Mucosa of descending colon (tissue), 3 donors: ENCODE data around the gene TICRR. TPM values are rescaled to one million over a fixed set of nuclear protein-coding genes. Genes with fewer than 3 reads are reported as not detected.

Experiments used
- ATAC-seq: fragments of 200-7000 bp; cut with Tn5 transposase; one replicate; pipeline ENCODE4 v1.9.1; 2020; ENCODE audit warnings: mild to moderate bottlenecking, moderate library complexity
- DNase-seq, 3 donors: peaks; one replicate each; pipeline ENCODE4 v3.0.0-alpha.2; 2020
- H3K36me3 ChIP-seq: fragments of 200-600 bp; one replicate; pipeline ENCODE4 v1.8.0; 2021; ENCODE audit warnings: low read depth, mild to moderate bottlenecking
- H3K4me1 ChIP-seq: fragments of 200-600 bp; one replicate; pipeline ENCODE4 v1.8.0; 2021; ENCODE audit warnings: low read depth, mild to moderate bottlenecking
- H3K4me3 ChIP-seq: fragments of 200-600 bp; one replicate; pipeline ENCODE4 v1.8.0; 2021; ENCODE audit warnings: mild to moderate bottlenecking
- H3K9me3 ChIP-seq: fragments of 200-600 bp; one replicate; pipeline ENCODE4 v1.8.0; 2021; ENCODE audit warnings: mild to moderate bottlenecking
- intact Hi-C, 2 donors: fragments of 100-400 bp; cut with DNase I in 1 of 2; cut with micrococcal nuclease in 1 of 2; formaldehyde crosslinking; loops; one replicate each; pipeline versions ENCODE4 v1.11.0 to v1.11.1; 2022; cut with DNase I, micrococcal nuclease
- total RNA-seq, 3 donors: library from RNA; stranded (reverse); fragmentation: NEBNext Ultra II Directional in 2 of 3; extraction: Animal tissue kit (Norgen Biotek cat#: 25700) in 2 of 3; gene quantifications; one replicate each; pipeline versions ENCODE4 v1.2.1 to v1.2.4, GENCODE V29; 2021 to 2023
- TF ChIP-seq, protein P1 (sequence below): fragments of 200-600 bp; IDR thresholded peaks from one replicate; pipeline ENCODE4 v1.8.0; 2022; ENCODE audit warnings: antibody characterized with exemption, mild to moderate bottlenecking
- donor health status: DM: no; HTN: no; CAD: no; lungs with moderate emphysema.
- donor health status: DM: no; HTN: no; CAD: no.
- donor health status: DM: no; HTN: yes; CAD: no.

The TICRR gene
- total RNA-seq, 3 donors from 2014 or later = 1.0 to 4.4 (median 1.6) TPM

DNA sequence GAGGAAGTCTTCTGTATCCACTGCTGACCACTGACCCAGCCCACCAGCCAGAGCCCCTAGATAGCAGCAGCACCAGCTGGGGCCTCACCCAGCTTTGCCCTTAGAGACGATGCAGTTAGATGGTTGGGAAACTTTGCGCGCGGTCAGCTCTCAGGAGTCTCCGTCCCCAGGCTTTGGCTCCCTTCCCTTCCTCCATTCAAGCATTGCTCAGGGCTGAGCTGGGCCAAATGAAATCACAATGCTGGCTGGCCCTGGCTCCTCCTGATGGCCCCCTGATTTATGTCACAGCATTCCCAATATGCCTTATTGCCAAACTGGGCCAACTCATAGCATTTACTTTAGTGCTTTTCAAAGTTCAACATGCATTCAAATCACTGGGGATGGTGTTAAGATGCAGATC, 44.3 kb upstream of the TICRR start:
- intact Hi-C loops = no loop called here
- H3K4me3 ChIP-seq = no peak overlapping the region
- no peak for DNase-seq
- no peaks in the 10 kb centered on the region for H3K36me3 ChIP-seq
- H3K4me1 ChIP-seq = no peaks in the 10 kb centered on the region
- TF ChIP-seq, protein P1, sequence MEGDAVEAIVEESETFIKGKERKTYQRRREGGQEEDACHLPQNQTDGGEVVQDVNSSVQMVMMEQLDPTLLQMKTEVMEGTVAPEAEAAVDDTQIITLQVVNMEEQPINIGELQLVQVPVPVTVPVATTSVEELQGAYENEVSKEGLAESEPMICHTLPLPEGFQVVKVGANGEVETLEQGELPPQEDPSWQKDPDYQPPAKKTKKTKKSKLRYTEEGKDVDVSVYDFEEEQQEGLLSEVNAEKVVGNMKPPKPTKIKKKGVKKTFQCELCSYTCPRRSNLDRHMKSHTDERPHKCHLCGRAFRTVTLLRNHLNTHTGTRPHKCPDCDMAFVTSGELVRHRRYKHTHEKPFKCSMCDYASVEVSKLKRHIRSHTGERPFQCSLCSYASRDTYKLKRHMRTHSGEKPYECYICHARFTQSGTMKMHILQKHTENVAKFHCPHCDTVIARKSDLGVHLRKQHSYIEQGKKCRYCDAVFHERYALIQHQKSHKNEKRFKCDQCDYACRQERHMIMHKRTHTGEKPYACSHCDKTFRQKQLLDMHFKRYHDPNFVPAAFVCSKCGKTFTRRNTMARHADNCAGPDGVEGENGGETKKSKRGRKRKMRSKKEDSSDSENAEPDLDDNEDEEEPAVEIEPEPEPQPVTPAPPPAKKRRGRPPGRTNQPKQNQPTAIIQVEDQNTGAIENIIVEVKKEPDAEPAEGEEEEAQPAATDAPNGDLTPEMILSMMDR = no peak
- ATAC-seq = no peak
- no peaks in the 10 kb centered on the region for H3K9me3 ChIP-seq

DNA sequence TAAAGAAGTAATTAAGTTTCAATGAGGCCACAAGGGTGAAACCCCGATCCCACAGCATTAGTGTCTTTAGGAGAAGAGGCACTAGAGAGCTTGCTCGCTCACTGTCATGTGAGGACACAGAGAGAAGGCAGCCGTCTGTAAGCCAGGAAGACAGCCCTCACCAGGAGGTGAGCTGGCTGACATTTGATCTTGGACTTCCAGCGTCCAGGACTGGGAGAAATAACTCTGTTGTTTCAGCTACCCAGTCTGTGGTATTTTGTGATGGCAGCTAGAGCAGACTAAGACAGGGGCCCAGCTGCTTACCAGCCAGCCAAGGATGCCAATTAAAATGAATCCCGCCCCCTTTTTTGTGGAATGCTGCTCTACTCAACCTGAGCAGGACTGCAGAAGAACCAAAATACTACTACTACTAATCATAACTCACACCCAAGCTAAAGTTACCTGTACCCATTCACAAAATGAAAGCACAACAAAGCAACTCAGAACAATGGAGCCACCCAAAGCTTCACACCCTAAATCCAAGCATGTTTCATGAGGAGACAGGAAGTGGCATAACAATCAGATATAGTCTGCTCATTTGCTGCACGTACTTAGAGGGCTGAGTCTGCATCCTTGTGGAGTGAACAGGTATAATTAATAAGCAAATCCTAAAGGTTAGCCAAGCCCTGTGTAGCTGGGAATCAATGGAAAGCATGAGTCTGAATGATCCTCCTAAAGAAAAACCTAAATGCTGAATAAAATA, 43.3 kb upstream of the TICRR start:
- TF ChIP-seq, protein P1 = no peak
- Histone ChIP-seq H3K9me3 (no peaks in the 10 kb centered on the region), H3K4me1 (no peaks in the 10 kb centered on the region), H3K4me3 (no peak overlapping the region), H3K36me3 (no peaks in the 10 kb centered on the region)
- no peak for DNase-seq
- intact Hi-C loops = no loop called here
- ATAC-seq = no peak

DNA sequence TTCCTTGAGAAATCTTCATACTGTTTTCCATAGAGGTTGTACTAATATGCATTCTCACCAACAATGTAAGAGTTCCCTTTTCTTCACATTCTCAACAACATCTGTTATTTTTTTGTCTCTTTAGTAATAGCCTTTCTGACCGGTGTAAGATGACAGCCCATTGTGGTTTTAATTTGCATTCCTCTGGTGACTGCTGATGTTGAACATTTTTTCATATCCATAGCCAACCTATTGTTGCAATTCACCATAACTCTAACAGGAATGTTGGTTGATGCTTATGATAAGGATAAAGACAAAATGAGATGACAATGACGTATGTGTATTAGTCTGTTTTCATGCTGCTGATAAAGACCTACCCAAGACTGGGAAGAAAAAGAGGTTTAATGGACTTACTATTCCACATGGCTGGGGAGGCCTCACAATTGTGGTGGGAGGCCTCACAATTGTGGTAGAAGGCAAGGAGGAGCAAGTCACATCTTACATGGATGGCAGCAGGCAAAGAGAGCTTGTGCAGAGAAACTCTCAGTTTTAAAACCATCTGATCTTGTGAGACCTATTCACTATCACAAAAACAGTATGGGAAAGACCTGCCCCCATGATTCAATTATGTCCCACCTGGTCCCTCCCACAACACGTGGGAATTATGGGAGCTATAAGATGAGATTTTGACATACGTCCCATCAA, 41.3 kb upstream of the TICRR start:
- ATAC-seq = no peak
- Histone ChIP-seq H3K4me3 (no peak overlapping the region), H3K9me3 (peaks cover 9% of the 10 kb centered on the region), H3K4me1 (no peaks in the 10 kb centered on the region), H3K36me3 (no peaks in the 10 kb centered on the region)
- intact Hi-C loops = no loop called here
- TF ChIP-seq, protein P1 = no peak
- no peak for DNase-seq

DNA sequence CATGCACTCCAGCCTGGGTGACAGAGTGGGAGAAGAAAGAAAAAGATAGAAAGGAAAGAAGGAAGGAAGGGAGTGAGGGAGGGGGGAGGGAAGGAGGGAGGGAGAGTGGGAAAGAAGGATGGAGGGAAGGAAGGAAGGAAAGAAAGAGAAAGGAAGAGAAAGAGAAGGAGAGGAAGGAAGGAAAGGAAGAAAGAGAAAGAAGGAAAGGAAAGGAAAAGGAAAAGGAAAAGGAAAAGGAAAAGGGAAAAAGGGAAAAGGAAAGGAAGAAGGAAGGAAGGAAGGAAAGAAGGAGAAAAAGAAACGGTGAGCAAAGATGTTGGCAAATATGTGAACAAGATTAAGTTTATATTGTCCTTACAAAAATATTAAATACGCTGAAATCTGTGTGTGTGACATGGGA, 36.2 kb upstream of the TICRR start:
- intact Hi-C loops = no loop called here
- DNase-seq (no peak), ATAC-seq (no peak)
- peaks cover 9% of the 10 kb centered on the region for H3K9me3 ChIP-seq
- H3K36me3 ChIP-seq = no peaks in the 10 kb centered on the region
- TF ChIP-seq, protein P1 = no peak
- H3K4me3 ChIP-seq = no peak overlapping the region
- H3K4me1 ChIP-seq = no peaks in the 10 kb centered on the region

DNA sequence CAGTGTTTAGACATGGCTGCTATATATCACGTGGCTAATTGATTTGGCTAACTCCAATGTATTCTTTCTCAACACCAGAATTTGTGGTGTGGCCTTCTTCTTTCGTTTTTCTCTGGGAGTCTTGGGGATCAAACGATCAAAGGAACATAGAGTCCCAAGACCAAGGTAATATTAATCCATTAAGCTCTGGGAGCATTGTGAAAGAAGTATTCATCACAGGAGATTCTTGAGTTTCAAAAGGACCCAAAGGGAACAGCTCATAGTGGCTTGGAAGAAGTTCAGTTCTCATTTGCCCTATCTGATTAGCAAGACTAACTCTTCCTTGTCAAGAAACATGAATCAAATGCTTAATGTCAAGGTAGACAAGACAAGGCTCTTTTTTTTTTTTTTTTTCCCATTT, 32.9 kb upstream of the TICRR start:
- H3K4me1 ChIP-seq = no peaks in the 10 kb centered on the region
- H3K36me3 ChIP-seq = no peaks in the 10 kb centered on the region
- ATAC-seq (no peak), DNase-seq (no peak)
- peaks cover 9% of the 10 kb centered on the region for H3K9me3 ChIP-seq
- H3K4me3 ChIP-seq = no peak overlapping the region
- TF ChIP-seq, protein P1 = no peak
- intact Hi-C loops = no loop called here
